ENCODE results near the gene KASH5. TPM values are rescaled to one million over a fixed set of nuclear protein-coding genes. Genes with fewer than 3 reads are reported as not detected.

Gene KASH5
- total and polyA plus RNA-seq, 2 of the 13 experiments (the other 11 are each of a cell fraction or from before 2014, with no cell fraction given) = not detected

- 0 out of 2 replicates have a peak, but pooled peaks have one; percentile 66 for TF ChIP-seq PCBP1 (IDR thresholded peaks at IDR 0.05; ENCODE audit: borderline replicate concordance, low read depth, low read length)
- 0 out of 2 replicates have a peak, but pooled peaks have one; percentile 27 for TF ChIP-seq TBX2 (CRISPR knock-in tag; IDR thresholded peaks at IDR 0.05; ENCODE audit: borderline replicate concordance)
- TF ChIP-seq ZGPAT (CRISPR knock-in tag; IDR thresholded peaks at IDR 0.05) = peak; percentile 64; the same call in 1 of the 2 replicates
- peak; percentile 47; the same call in 1 of the 2 replicates for TF ChIP-seq ZFX (CRISPR knock-in tag; IDR thresholded peaks at IDR 0.05; ENCODE audit: low read depth)
- peak; percentile 28; the same call in 1 of the 2 replicates for TF ChIP-seq BCL3 (CRISPR knock-in tag; IDR thresholded peaks at IDR 0.05)
These were observed 24.6 kb upstream of the KASH5 start, which contains the start of gene DKKL1 (continued) for GRCh38 chr19:49363268-49364082.

GRCh38 chr19:49364083-49364737 is 23.8 kb upstream of the KASH5 start:
- Histone ChIP-seq H3K9ac (ENCODE audit: insufficient read depth, low read depth, low read length) (peak overlapping the region; percentile 25; the same call in 1 of the 2 replicates), H2AFZ (ENCODE audit: low read length) (no peak overlapping the region), H3K79me2 (ENCODE audit: insufficient read depth, low read length) (no peaks in the 10 kb centered on the region), H3K4me2 (ENCODE audit: low read depth, low read length) (peak overlapping the region; percentile 98), H3K4me3 (replicated peaks in 1 of 3; ENCODE audit: insufficient read depth in 1 of 3, low read depth in 2 of 3, low read length in 3 of 3) (peak overlapping the region in 2 of 3 experiments; percentile 33 to 87; a peak in 4 of 6 replicates), H3K4me1 (ENCODE audit: insufficient read depth, low read length) (peaks cover 24% of the 10 kb centered on the region), H3K27me3 (ENCODE audit: control insufficient read depth in 1 of 2, insufficient read depth in 2 of 2, low read length in 2 of 2) (no peaks in the 10 kb centered on the region; a peak in 1 of 5 replicates), H3K36me3 (replicated peaks in 1 of 2; ENCODE audit: control insufficient read depth in 1 of 2, insufficient read depth in 2 of 2, low read length in 2 of 2) (peaks cover under 1 to 3% of the 10 kb centered on the region in 2 experiments; a peak in 1 of 5 replicates), H3K9me3 (ENCODE audit: low read length) (peaks cover 6% of the 10 kb centered on the region), H3K27ac (ENCODE audit: extremely low read length, insufficient read depth, low read length) (no peak overlapping the region), H4K20me1 (ENCODE audit: insufficient read depth, low read length) (no peaks in the 10 kb centered on the region)
- no peak for FAIRE-seq
- no peak for ATAC-seq
- TF ChIP-seq MYPOP (CRISPR knock-in tag; IDR thresholded peaks at IDR 0.05) (no peak), ZNF234 (CRISPR knock-in tag; conservative IDR thresholded peaks at IDR 0.05) (0 out of 2 replicates have a peak, but pooled peaks have one; percentile 6), ZNF563 (CRISPR knock-in tag; IDR thresholded peaks at IDR 0.05) (peak; percentile 71; the same call in 1 of the 2 replicates), NFE2 (CRISPR knock-in tag; IDR thresholded peaks at IDR 0.05) (no peak), SMARCC2 (IDR thresholded peaks at IDR 0.05) (no peak)
- intact Hi-C loops (cut with micrococcal nuclease; ENCODE audit: unreplicated experiment) (no loop called here), in situ Hi-C loops (cut with HindIII; ENCODE audit: extremely low pct_ligation_motif_present, low pct_unique_long_range_greater_than_20kb) (no loop called here)
- no peak for DNase-seq (ENCODE audit: low spot score)
- WGBS (ENCODE audit: low lambda C conversion rate) = 79% methylated on average over 27 of the region's 27 CpGs
- ChIA-PET POLR2A (no interaction called here), CTCF (ENCODE audit: low intra/inter-chr PET ratio, low total read pairs) (no interaction called here)
- no TSS peak for BruUV-seq (replicated peaks)

All from HepG2 (cell line).